Naive thymus-derived CD4-positive, alpha-beta T cell (primary cell): ENCODE measurements around the gene DNAJB14. TPM values are rescaled to one million over a fixed set of nuclear protein-coding genes. Genes with fewer than 3 reads are reported as not detected.

Experiments
- ATAC-seq: fragments of 150-1000 bp; cut with Tn5 transposase; 2 replicates; pipeline ENCODE4 v1.10.0; 2021; ENCODE audit warnings: mild to moderate bottlenecking, moderate library complexity
- CTCF ChIA-PET: fragments of 350-600 bp; sonication (Branson Sonifier 250); formaldehyde crosslinking; loops from one replicate; lab custom pipeline; 2021; ENCODE audit warnings: antibody characterized with exemption; lab: Charles Lee
- POLR2A ChIA-PET: fragments of 350-600 bp; sonication (Branson Sonifier 250); formaldehyde crosslinking; loops from one replicate; lab custom pipeline; 2021; ENCODE audit warnings: antibody characterized with exemption, inconsistent platforms; lab: Charles Lee
- DNase-seq, 9 donors: peaks; one replicate each; pipeline versions ENCODE4 v3.0.0 to v3.0.0-alpha.2; 2020 to 2022; ENCODE audit warnings: mixed read lengths in 1 of 9
- H3K27ac ChIP-seq: one replicate; pipeline ENCODE4 v1.7.0; 2013; ENCODE audit warnings: mild to moderate bottlenecking, low read depth, low read length, moderate library complexity
- H3K27me3 ChIP-seq, 2 donors: one replicate each; pipeline ENCODE4 v1.7.0; 2013; ENCODE audit warnings: low read length in 2 of 2, mild to moderate bottlenecking in 2 of 2, moderate library complexity in 2 of 2; ENCODE audit not compliant: control insufficient read depth in 2 of 2, insufficient read depth in 2 of 2
- H3K36me3 ChIP-seq, 3 experiments: 1 replicate in 2 of 3; 2 replicates in 1 of 3; pipeline ENCODE4 v1.7.0; 2013; ENCODE audit warnings: low read length in 3 of 3, mild to moderate bottlenecking in 3 of 3, moderate library complexity in 1 of 3; ENCODE audit not compliant: insufficient read depth in 3 of 3, control insufficient read depth in 2 of 3
- H3K4me1 ChIP-seq, 2 donors: one replicate each; pipeline ENCODE4 v1.7.0; 2013; ENCODE audit warnings: low read length in 2 of 2, mild to moderate bottlenecking in 2 of 2, moderate library complexity in 1 of 2; ENCODE audit not compliant: control insufficient read depth in 2 of 2, insufficient read depth in 2 of 2
- H3K4me3 ChIP-seq: 2 replicates; pipeline ENCODE4 v1.7.0; 2013; ENCODE audit warnings: mild to moderate bottlenecking, low read length
- H3K9me3 ChIP-seq, 3 experiments: 1 replicate in 2 of 3; 2 replicates in 1 of 3; pipeline ENCODE4 v1.7.0; 2013; ENCODE audit warnings: low read length in 3 of 3; ENCODE audit not compliant: control insufficient read depth in 2 of 3
- H3K27ac Mint-ChIP-seq, 9 donors: one replicate each; pipeline ENCODE4 v1.8.0; 2020 to 2022; ENCODE audit warnings: mixed read lengths in 9 of 9, mild to moderate bottlenecking in 8 of 9, moderate library complexity in 5 of 9, inconsistent platforms in 2 of 9
- H3K27me3 Mint-ChIP-seq, 5 donors: one replicate each; pipeline ENCODE4 v1.8.0; 2021 to 2022; ENCODE audit warnings: mixed read lengths in 5 of 5, mild to moderate bottlenecking in 1 of 5
- H3K36me3 Mint-ChIP-seq, 5 donors: one replicate each; pipeline ENCODE4 v1.8.0; 2020 to 2022; ENCODE audit warnings: mixed read lengths in 5 of 5, mild to moderate bottlenecking in 3 of 5, inconsistent platforms in 1 of 5
- H3K4me1 Mint-ChIP-seq, 7 donors: one replicate each; pipeline ENCODE4 v1.8.0; 2020 to 2022; ENCODE audit warnings: mixed read lengths in 7 of 7, mild to moderate bottlenecking in 3 of 7, inconsistent platforms in 1 of 7
- H3K4me3 Mint-ChIP-seq, 10 donors: one replicate each; pipeline ENCODE4 v1.8.0; 2020 to 2022; ENCODE audit warnings: mild to moderate bottlenecking in 10 of 10, mixed read lengths in 10 of 10, moderate library complexity in 6 of 10, inconsistent platforms in 2 of 10
- H3K9me3 Mint-ChIP-seq, 11 donors: one replicate each; pipeline ENCODE4 v1.8.0; 2020 to 2022; ENCODE audit warnings: mixed read lengths in 11 of 11, mild to moderate bottlenecking in 4 of 11, inconsistent platforms in 1 of 11, moderate library complexity in 1 of 11
- intact Hi-C, 2 donors: fragments of 100-400 bp; cut with micrococcal nuclease; formaldehyde crosslinking; loops; one replicate each; pipeline ENCODE4 v1.15.1; 2023
- polyA plus RNA-seq, 2 donors: library from polyadenylated mRNA; unstranded; fragments of 300-500 nt; fragmentation: Illumina TruSeq; gene quantifications; one replicate each; pipeline ENCODE4 v1.2.3, GENCODE V29; 2021
- total RNA-seq, 6 experiments: library from RNA in 5 of 6; stranded (reverse) in 5 of 6; gene quantifications; 1 replicate in 5 of 6; 2 replicates in 1 of 6; pipeline ENCODE4 v1.2.3 and lab custom pipeline; 2021 to 2026

DNAJB14 gene
- total and polyA plus RNA-seq, 7 experiments from 2014 or later: 49.7 to 80.5 (median 54.2) TPM

- Mint-ChIP-seq H3K36me3 (peaks cover 6 to 33% (median 28%) of the 10 kb centered on the region in 5 donors), H3K9me3 (no peaks in the 10 kb centered on the region)
- CTCF ChIA-PET: no interaction called here
Observed at GRCh38 chr4:99860521-99860920, 85.9 kb downstream of the DNAJB14 start.

GRCh38 chr4:99859618-99860017 lies 86.8 kb downstream of the DNAJB14 start:
- intact Hi-C loops: loop anchor here in 1 of 2 donors (2.0 to 5.0 kb wide), 3 partner anchors 13 to 772 kb away; partner anchors contain the start of gene ADH5
- Mint-ChIP-seq H3K36me3 (peaks cover 9 to 37% (median 30%) of the 10 kb centered on the region in 5 donors), H3K27me3 (no peaks in the 10 kb centered on the region), H3K27ac (peak overlapping the region in 2 of 9 donors; percentile 59 to 66), H3K9me3 (peaks cover 0 to 2% (median 0%) of the 10 kb centered on the region in 11 donors), H3K4me1 (peaks cover 14 to 61% (median 25%) of the 10 kb centered on the region in 7 donors), H3K4me3 (no peak overlapping the region)
- ChIA-PET CTCF (no interaction called here), POLR2A (no interaction called here)
- no peaks in the 10 kb centered on the region for H3K27me3 ChIP-seq
- DNase-seq (no peak), ATAC-seq (no peak)
- no peak overlapping the region for H3K4me3 ChIP-seq
- H3K9me3 ChIP-seq: no peaks in the 10 kb centered on the region
- H3K4me1 ChIP-seq: peaks cover 0 to 9% of the 10 kb centered on the region in 2 donors
- H3K27ac ChIP-seq: no peak overlapping the region
- H3K36me3 ChIP-seq: peaks cover 0 to 10% (median 0%) of the 10 kb centered on the region in 3 experiments

More at GRCh38 chr4:99860521-99860920, 85.9 kb downstream of the DNAJB14 start:
- Histone ChIP-seq H3K4me1 (peaks cover 0 to 7% of the 10 kb centered on the region in 2 donors), H3K4me3 (no peak overlapping the region), H3K27me3 (no peaks in the 10 kb centered on the region), H3K9me3 (no peaks in the 10 kb centered on the region), H3K27ac (no peak overlapping the region), H3K36me3 (peaks cover 0 to 18% (median 0%) of the 10 kb centered on the region in 3 experiments)
- Mint-ChIP-seq H3K27ac (no peak overlapping the region), H3K27me3 (no peaks in the 10 kb centered on the region), H3K4me3 (no peak overlapping the region), H3K4me1 (peaks cover 8 to 52% (median 19%) of the 10 kb centered on the region in 7 donors)
- DNase-seq (no peak), ATAC-seq (no peak)
- intact Hi-C loops: loop anchor here in 1 of 2 donors (2.0 kb wide), 2 partner anchors 14 to 16 kb away; no protein-coding TSS in a partner anchor
- POLR2A ChIA-PET: interaction anchor here (0.6 kb wide), 1 partner anchor 88 kb away, joined by 3 read pairs; no protein-coding TSS in a partner anchor

GRCh38 chr4:99857307-99857706 lies 89.1 kb downstream of the DNAJB14 start:
- H3K4me1 ChIP-seq: peaks cover 0 to 9% of the 10 kb centered on the region in 2 donors
- DNase-seq (no peak), ATAC-seq (no peak)
- H3K27ac ChIP-seq: no peak overlapping the region
- Mint-ChIP-seq H3K27me3 (no peaks in the 10 kb centered on the region), H3K4me3 (peak overlapping the region in 1 of 10 donors; percentile 12), H3K36me3 (peaks cover 13 to 52% (median 41%) of the 10 kb centered on the region in 5 donors), H3K4me1 (peaks cover 16 to 74% (median 26%) of the 10 kb centered on the region in 7 donors), H3K9me3 (peaks cover 0 to 3% (median 0%) of the 10 kb centered on the region in 11 donors), H3K27ac (peak overlapping the region in 4 of 9 donors; percentile 5 to 91 (median 44))
- POLR2A ChIA-PET: interaction anchor here (1.0 kb wide), 1 partner anchor 41 kb away, joined by 3 read pairs; the partner anchor contains the start of gene DAPP1
- intact Hi-C loops: loop anchor here in 1 of 2 donors (5.0 kb wide), 1 partner anchor 770 kb away; the partner anchor contains the start of gene ADH5
- no peaks in the 10 kb centered on the region for H3K27me3 ChIP-seq
- H3K9me3 ChIP-seq: no peaks in the 10 kb centered on the region
- no peak overlapping the region for H3K4me3 ChIP-seq
- peaks cover 0 to 16% (median 0%) of the 10 kb centered on the region in 3 experiments for H3K36me3 ChIP-seq
- CTCF ChIA-PET: interaction anchor here (0.7 kb wide), 1 partner anchor 82 kb away, joined by 3 read pairs; no protein-coding TSS in a partner anchor

- POLR2A ChIA-PET: interaction anchor here (1.6 kb wide), 1 partner anchor 40 kb away, joined by 6 read pairs; the partner anchor contains the start of gene DAPP1
Observed at GRCh38 chr4:99856166-99856565, 90.3 kb downstream of the DNAJB14 start.

GRCh38 chr4:99855678-99856077 lies 90.7 kb downstream of the DNAJB14 start:
- Mint-ChIP-seq H3K27ac (peak overlapping the region in 8 of 9 donors; percentile 5 to 89 (median 46)), H3K9me3 (peaks cover 0 to 3% (median 0%) of the 10 kb centered on the region in 11 donors), H3K4me1 (peaks cover 22 to 72% (median 34%) of the 10 kb centered on the region in 7 donors), H3K4me3 (peak overlapping the region in 9 of 10 donors; percentile 11 to 66 (median 45)), H3K36me3 (peaks cover 13 to 56% (median 41%) of the 10 kb centered on the region in 5 donors), H3K27me3 (no peaks in the 10 kb centered on the region)
- peak; percentile 78 for ATAC-seq
- no peak overlapping the region for H3K27ac ChIP-seq
- POLR2A ChIA-PET: interaction anchor here (1.6 kb wide), 1 partner anchor 39 kb away, joined by 6 read pairs; the partner anchor contains the start of gene DAPP1
- no peaks in the 10 kb centered on the region for H3K27me3 ChIP-seq
- H3K36me3 ChIP-seq: peaks cover 0 to 16% (median 0%) of the 10 kb centered on the region in 3 experiments
- intact Hi-C loops: loop anchor here (1.0 to 5.0 kb wide), 4 partner anchors 8 to 768 kb away; partner anchors contain the start of genes ADH5 (in 1 of the 2) and LAMTOR3 (in 1 of the 2)
- no peaks in the 10 kb centered on the region for H3K9me3 ChIP-seq
- H3K4me1 ChIP-seq: peaks cover 8 to 9% of the 10 kb centered on the region in 2 donors
- DNase-seq: no peak
- CTCF ChIA-PET: no interaction called here
- no peak overlapping the region for H3K4me3 ChIP-seq

More at GRCh38 chr4:99856166-99856565, 90.3 kb downstream of the DNAJB14 start:
- Mint-ChIP-seq H3K9me3 (peaks cover 0 to 3% (median 0%) of the 10 kb centered on the region in 11 donors), H3K27ac (peak overlapping the region; percentile 5 to 91 (median 47)), H3K36me3 (peaks cover 13 to 51% (median 41%) of the 10 kb centered on the region in 5 donors), H3K4me3 (peak overlapping the region in 5 of 10 donors; percentile 11 to 59 (median 14)), H3K4me1 (peaks cover 20 to 72% (median 32%) of the 10 kb centered on the region in 7 donors), H3K27me3 (no peaks in the 10 kb centered on the region)
- H3K36me3 ChIP-seq: peaks cover 0 to 16% (median 0%) of the 10 kb centered on the region in 3 experiments
- CTCF ChIA-PET: no interaction called here
- intact Hi-C loops: loop anchor here in 1 of 2 donors (1.0 to 5.0 kb wide), 2 partner anchors 9 to 769 kb away; partner anchors contain the start of gene ADH5
- ATAC-seq: peak; percentile 82
- peak in 1 of 9 donors; percentile 16 for DNase-seq
- no peaks in the 10 kb centered on the region for H3K9me3 ChIP-seq
- H3K27me3 ChIP-seq: no peaks in the 10 kb centered on the region
- H3K4me1 ChIP-seq: peaks cover 3 to 9% of the 10 kb centered on the region in 2 donors
- H3K4me3 ChIP-seq: no peak overlapping the region
- H3K27ac ChIP-seq: no peak overlapping the region

GRCh38 chr4:99853999-99854398 lies 92.4 kb downstream of the DNAJB14 start:
- Mint-ChIP-seq H3K4me3 (no peak overlapping the region), H3K27me3 (no peaks in the 10 kb centered on the region), H3K36me3 (peaks cover 7 to 53% (median 34%) of the 10 kb centered on the region in 5 donors), H3K9me3 (peaks cover 0 to 3% (median 0%) of the 10 kb centered on the region in 11 donors), H3K4me1 (peaks cover 21 to 76% (median 34%) of the 10 kb centered on the region in 7 donors), H3K27ac (peak overlapping the region in 1 of 9 donors; percentile 24)
- intact Hi-C loops: loop anchor here (2.0 to 5.0 kb wide), 3 partner anchors 25 to 347 kb away; partner anchors contain the start of gene LAMTOR3 (in 1 of the 2)
- ChIA-PET CTCF (no interaction called here), POLR2A (no interaction called here)
- no peaks in the 10 kb centered on the region for H3K9me3 ChIP-seq
- peaks cover 8 to 9% of the 10 kb centered on the region in 2 donors for H3K4me1 ChIP-seq
- no peak overlapping the region for H3K4me3 ChIP-seq
- H3K36me3 ChIP-seq: peaks cover 0 to 8% (median 0%) of the 10 kb centered on the region in 3 experiments
- H3K27me3 ChIP-seq: no peaks in the 10 kb centered on the region
- DNase-seq: no peak
- H3K27ac ChIP-seq: no peak overlapping the region
- ATAC-seq: no peak
